Loucy (cell line): ENCODE measurements around the gene TNRC6B.

Source experiments
- CTCF ChIP-seq: fragments of 200-600 bp; sonication (generic); conservative IDR thresholded peaks from 2 replicates; pipeline ENCODE4 v1.5.1; 2014; ENCODE audit warnings: mild to moderate bottlenecking, antibody characterized with exemption, low read length
- EZH2phosphoT487 ChIP-seq: fragments of 200-600 bp; IDR thresholded peaks from 2 replicates; pipeline ENCODE4 v1.6.1; 2018; ENCODE audit warnings: antibody characterized with exemption, mild to moderate bottlenecking, moderate library complexity, borderline replicate concordance

- TF ChIP-seq CTCF: no peak
- no peak for TF ChIP-seq EZH2phosphoT487
Observed at GRCh38 chr22:40177738-40178416, at the start of gene TNRC6B.
